RPMI8226 (cell line): ENCODE measurements around the gene PTBP1.

Experiments used
- DNase-seq: peaks from one replicate; pipeline ENCODE4 v3.0.0-alpha.2; 2015

The PTBP1 gene

DNA sequence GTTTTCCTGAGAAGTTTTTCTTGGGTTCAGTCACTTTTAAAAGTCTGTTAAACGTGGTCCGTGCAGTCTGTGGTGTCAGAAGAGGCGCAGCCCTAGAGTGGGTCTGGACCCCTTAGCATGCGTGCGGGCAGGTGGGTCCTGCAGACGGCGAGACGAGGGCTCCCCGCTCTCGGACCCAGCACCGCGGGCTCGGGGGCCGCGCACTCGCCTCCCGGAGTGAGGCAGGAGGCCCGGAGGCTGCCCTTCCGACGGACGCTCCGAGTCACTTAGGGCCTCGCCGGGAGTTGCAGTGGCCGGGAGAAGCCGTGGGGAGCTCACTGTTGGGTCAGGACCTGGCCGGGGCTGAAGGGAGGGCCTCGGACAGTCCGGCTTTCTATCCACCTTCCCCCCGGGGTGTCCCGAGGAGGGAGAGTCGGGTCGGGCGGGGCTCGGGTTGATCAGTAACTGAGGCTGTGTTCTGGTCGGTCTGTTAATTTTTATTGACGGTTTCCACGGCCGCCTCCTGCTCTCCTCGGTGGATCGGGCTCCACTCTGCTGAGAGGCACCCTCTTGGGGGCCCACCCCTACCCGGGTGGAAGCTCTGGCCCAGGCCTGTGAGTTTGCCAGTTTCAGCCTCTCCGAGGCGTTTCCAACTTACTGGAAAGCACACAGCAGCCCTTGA is 1.3 kb downstream of the PTBP1 start:
- no peak for DNase-seq

DNA sequence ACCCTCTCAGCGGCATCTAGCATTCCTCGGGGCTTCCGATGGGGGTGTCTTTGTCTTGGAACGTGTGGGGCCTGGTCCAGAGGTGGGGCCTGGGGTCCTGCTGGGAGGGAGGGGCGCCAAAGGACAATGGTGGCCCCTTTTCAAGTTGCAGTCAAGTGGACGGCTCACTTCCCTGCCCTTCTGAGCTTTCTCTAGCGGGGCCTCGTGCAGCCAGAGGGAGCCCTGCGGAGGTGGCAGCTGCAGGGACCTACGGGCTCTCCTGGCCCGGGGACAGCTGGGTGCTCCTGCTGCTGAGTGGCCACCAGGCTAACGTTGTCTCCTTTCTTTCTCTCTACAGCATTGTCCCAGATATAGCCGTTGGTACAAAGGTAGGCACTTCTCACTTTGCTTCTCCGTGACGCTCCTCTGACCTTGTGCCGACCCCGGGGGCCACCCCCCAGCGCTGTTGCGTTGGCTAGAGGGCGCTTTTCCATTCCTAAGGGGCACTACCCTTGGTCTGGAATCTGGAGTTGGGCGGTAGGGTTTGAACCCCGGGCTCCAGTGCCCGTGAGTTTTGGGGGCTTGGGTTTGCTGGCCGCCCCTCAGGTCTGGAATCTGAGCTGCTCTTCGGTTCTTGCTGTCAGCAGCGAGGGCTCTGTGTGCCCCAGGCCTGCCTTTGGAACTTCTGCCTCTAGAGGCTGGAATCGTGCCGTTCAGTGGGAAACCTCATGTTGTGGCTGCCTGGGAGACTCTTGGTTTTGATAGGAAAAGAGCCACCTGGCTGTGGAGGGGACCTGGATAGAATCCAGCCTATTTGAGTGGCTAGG is 2.0 kb downstream of the PTBP1 start:
- DNase-seq, result peak; percentile 51

DNA sequence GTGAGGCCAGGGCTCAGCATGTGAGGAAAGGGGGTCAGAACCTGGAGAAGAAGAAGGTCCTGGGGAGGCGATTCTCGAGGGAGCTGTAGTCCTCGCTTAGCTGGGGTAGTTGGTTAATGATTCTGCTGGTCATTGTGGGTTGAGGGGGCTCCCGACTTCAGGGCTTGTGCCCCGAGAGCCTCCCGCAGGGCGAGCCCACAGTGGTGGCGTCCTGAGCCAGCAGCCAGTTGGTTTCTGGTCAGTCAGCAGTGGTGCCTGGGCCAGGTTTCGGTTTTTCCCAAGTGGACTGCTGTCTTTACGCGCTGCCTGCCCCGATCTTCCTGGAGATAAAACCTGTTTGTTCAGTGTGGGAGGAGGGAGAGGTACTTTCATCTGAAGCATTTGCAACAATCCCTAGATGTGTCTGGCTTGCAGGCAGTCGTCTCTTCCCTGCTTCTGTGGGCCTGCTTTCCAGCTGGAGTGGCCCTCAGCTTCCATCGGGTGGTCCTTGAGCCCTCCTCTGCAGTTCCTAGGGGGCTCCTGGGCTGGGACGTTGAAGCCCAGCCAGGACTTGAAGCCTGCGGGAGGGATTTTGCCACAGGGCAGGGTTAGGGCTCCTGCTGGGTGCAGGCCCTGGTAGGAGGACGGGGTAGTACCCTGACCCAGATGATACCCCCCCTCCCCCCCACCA is 3.2 kb downstream of the PTBP1 start:
- DNase-seq, result no peak

DNA sequence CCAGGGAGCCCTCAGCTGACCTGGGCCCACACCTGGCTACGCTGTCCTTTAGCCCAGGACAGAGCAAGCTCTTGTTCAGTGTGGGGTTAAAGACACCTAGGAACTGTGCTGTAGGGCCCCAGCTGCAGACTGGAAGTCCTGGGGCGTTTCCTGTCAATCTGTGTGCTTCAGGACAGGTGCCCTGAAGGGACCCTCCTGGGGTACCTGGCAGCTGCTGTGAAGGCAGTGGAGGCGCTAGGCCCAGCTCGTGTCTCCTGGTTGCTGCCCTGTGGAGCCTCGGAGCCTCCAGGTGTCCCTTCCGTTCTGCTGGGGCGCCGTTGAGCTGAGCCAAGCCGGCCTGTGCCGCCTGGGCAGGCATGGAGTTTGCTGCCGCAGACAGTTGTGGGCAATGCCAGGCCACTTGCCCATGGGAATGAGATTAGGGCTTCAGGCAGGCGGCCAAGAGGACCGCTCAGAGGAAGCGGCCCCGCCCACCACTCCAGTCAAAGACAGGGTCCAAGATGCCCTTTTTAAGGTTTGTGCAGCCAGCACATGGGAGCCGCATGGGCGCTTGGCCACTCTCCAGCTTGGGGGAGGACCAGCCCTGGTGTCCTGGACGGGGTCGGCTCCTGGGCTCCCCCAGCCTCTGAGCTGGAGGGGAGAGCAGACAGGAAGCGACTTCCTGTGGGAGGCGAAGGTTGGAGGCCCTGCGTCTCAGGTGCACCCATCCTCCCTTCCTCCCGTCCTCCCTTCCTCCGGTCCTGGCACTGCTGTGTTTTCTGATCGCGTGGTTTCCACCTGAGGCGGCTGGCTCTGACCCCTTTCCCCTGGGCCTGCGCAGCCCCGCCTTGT is 4.0 kb downstream of the PTBP1 start:
- no peak for DNase-seq

DNA sequence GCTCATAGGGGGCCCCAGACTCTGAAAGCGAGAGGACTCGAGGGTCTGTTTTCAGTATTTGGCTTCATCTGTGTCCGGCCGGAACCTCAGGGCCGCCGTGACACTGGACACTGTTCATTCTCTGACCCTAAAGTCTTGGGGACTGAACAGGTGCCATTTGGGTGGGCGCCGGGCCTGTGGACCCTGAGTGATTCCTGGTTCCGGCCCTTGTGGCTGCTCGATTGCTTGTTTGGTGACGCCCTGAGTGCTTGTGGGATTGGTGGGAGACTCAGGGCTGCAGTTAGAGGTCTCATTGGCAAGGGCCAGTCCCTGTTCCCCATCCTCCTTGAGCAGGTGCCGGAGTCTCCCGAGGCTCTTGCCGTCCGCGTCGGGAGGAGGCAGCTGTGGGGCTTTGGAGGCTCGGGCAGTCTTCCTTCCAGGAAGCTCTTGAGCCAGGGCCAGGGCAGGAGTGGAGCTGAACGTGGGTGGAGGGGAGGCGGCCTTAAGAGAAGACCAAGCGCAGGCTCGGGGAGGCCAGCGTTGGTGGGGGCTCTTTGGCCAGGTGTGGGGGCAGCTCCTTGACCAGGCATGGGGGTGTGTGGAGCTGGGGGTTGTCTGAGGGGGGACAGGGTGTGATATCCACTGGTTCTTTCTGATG is 4.7 kb downstream of the PTBP1 start:
- no peak for DNase-seq

DNA sequence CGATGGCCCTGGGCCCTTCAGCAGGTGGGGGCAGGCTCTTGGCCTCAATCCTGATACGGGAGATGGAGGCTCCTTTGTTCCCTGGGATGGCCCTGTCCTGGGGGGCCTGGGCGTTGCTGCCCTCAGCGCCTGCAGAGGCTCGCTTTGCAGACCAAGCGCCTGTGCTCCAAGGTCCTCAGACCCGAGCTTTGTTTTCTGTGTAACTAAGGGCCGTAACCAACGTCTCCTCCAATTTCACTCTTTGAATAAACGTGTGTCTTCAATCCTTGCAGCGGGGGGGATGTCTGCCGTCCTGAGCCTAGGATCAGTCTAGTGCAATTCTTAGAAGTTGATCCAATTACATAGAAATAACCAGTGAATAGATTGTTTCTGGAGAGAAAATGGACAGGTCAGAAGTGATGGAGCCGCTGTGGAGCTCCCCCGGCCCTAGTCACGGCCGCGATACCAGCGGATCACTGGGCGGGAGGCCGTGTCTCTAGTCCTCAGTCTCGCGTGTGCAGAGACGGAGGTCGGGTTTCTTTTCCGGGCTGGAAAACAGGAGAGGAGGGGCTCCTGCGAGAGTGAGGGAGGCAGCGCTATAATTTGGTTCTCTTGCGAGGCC is 5.3 kb downstream of the PTBP1 start:
- no peak for DNase-seq

DNA sequence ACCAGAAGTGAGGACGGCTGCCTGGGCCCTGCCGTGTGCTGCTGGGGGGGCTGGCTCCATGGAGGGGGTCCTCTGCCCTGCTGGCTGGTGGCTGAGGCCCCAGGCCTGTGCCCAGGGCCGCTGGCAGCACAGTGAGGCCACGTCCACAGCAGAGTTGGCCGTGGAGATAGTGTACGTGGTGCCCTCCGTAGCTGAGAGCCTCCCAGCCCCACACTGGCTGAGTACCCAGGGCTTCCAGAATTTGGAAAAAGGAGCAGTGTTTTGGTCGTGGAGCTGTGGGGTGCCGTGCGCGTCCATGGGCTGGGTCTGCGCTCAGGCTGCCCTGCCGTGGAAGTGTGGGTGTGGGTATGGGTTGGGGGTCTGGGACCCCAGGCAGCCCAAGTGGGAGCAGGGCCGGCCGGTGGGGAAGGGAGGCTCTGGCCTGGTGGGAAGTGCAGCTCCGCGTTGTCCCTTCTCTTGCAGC is 5.9 kb downstream of the PTBP1 start:
- DNase-seq, result no peak

GRCh38 chr19:803686-804418 is 6.6 kb downstream of the PTBP1 start:
- no peak for DNase-seq

DNA sequence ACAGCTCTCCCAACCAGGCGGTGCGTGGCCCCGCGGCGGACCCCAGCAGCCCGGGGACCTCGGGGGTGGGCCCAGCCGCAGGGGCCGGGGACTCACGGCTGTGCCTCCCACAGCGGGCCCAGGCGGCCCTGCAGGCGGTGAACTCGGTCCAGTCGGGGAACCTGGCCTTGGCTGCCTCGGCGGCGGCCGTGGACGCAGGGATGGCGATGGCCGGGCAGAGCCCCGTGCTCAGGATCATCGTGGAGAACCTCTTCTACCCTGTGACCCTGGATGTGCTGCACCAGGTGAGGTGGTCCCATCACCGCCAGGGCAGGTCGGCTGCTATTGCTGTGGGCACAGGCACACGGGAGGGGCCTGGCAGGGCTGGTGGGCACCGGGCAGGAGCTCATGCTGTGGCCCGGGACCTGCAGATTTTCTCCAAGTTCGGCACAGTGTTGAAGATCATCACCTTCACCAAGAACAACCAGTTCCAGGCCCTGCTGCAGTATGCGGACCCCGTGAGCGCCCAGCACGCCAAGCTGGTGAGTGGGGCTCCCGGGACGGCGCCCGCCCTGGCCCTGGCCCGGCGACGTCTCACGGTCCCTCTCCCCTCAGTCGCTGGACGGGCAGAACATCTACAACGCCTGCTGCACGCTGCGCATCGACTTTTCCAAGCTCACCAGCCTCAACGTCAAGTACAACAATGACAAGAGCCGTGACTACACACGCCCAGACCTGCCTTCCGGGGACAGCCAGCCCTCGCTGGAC is 7.3 kb downstream of the PTBP1 start:
- no peak for DNase-seq

GRCh38 chr19:805166-805551 is 7.9 kb downstream of the PTBP1 start:
- DNase-seq, result no peak

GRCh38 chr19:805600-806550 is 8.6 kb downstream of the PTBP1 start:
- DNase-seq, result no peak

GRCh38 chr19:806815-807421 is 9.7 kb downstream of the PTBP1 start:
- no peak for DNase-seq

DNA sequence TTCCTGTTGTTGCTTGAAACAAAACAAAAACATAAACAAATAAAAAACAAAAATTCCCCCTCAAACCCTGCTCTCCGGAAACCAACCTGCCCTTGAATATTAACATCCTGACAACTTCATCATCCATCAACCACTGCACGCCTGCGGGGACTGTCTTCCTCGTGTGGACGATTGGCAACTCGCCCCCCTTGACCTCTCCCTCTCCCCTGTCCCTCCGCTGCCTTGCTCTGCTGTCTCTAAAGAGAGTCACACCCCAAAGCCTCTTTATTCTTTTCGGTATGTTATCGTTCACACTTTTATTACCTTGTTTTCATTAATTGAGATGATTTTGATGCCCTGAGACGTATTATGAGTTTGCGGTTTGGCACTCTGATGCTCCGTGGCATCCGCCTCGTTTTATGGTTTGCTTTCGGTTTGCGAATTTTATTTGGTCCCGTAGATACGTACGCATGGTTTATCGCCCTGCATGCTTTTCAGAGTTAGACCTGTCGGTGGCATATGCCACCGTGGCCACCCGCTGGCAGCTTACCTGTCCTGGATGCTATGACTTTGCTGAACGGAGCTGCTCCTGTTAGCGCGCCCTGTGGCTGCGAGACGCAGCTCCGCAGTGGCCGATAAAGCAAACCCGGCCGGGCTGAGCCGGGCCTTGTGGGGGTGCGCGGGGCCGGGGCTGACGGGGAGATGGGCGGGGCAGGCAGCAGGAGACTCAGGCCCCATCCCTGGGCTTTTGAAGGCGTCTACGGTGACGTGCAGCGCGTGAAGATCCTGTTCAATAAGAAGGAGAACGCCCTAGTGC is 10.6 kb downstream of the PTBP1 start:
- DNase-seq, result no peak

GRCh38 chr19:808423-808775 is 11.1 kb downstream of the PTBP1 start:
- no peak for DNase-seq

GRCh38 chr19:810077-810855 is 13.0 kb downstream of the PTBP1 start:
- DNase-seq, result no peak

DNA sequence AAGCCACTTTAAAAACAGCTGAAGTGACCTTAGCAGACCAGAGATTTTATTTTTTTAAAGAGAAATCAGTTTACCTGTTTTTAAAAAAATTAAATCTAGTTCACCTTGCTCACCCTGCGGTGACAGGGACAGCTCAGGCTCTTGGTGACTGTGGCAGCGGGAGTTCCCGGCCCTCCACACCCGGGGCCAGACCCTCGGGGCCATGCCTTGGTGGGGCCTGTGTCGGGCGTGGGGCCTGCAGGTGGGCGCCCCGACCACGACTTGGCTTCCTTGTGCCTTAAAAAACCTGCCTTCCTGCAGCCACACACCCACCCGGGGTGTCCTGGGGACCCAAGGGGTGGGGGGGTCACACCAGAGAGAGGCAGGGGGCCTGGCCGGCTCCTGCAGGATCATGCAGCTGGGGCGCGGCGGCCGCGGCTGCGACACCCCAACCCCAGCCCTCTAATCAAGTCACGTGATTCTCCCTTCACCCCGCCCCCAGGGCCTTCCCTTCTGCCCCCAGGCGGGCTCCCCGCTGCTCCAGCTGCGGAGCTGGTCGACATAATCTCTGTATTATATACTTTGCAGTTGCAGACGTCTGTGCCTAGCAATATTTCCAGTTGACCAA is 13.7 kb downstream of the PTBP1 start:
- no peak for DNase-seq

GRCh38 chr19:811506-812048 is 14.3 kb downstream of the PTBP1 start:
- DNase-seq, result no peak
